IMR-90 (cell line): ENCODE data around the gene ACIN1. TPM values are rescaled to one million over a fixed set of nuclear protein-coding genes. Genes with fewer than 3 reads are reported as not detected.

Experiments used
- ATAC-seq: fragments of 200-7000 bp; cut with Tn5 transposase; 2 replicates; pipeline ENCODE4 v1.9.1; 2020; ENCODE audit warnings: low read depth, mild to moderate bottlenecking, moderate library complexity
- BruUV-seq: library from RNA; stranded (reverse); fragments of 400-500 nt; replicated peaks from 2 replicates; lab custom pipeline; 2021; lab: Mats Ljungman, UMichigan
- CTCF ChIA-PET: fragments of 300-600 bp; formaldehyde crosslinking; extraction: SDS; loops from one replicate; lab custom pipeline; 2021; ENCODE audit warnings: antibody characterized with exemption; lab: Yijun Ruan, JAX
- POLR2A ChIA-PET: fragments of 300-600 bp; sonication (Branson Sonifier 250); formaldehyde crosslinking; loops from one replicate; lab custom pipeline; 2022; ENCODE audit warnings: antibody characterized with exemption; ENCODE audit not compliant: unreplicated experiment; lab: Charles Lee
- DNase-seq: peaks from one replicate; pipeline ENCODE4 v3.0.0; 2013
- H2AFZ ChIP-seq: replicated peaks from 2 replicates; pipeline ENCODE3; 2013; ENCODE audit warnings: low read length, mild to moderate bottlenecking; ENCODE audit not compliant: poor library complexity
- H2AK5ac ChIP-seq: 2 replicates; pipeline ENCODE4 v1.6.1; 2013; ENCODE audit warnings: low read depth, low read length, inconsistent platforms
- H2AK9ac ChIP-seq: replicated peaks from 2 replicates; pipeline ENCODE3; 2013; ENCODE audit warnings: mild to moderate bottlenecking, low read depth, low read length, moderate library complexity; ENCODE audit not compliant: poor library complexity
- H2BK120ac ChIP-seq: 2 replicates; pipeline ENCODE4 v1.6.1; 2013; ENCODE audit warnings: low read depth, low read length, inconsistent platforms
- H2BK15ac ChIP-seq: 3 replicates; pipeline ENCODE4 v1.6.1; 2013; ENCODE audit warnings: low read depth, low read length, inconsistent platforms
- H2BK20ac ChIP-seq: 2 replicates; pipeline ENCODE4 v1.6.1; 2013; ENCODE audit warnings: low read depth, mild to moderate bottlenecking, inconsistent platforms, low read length, moderate library complexity
- H2BK5ac ChIP-seq: 2 replicates; pipeline ENCODE4 v1.6.1; 2013; ENCODE audit warnings: mild to moderate bottlenecking, low read depth, low read length, inconsistent platforms; ENCODE audit not compliant: poor library complexity, severe bottlenecking
- H3K14ac ChIP-seq: replicated peaks from 2 replicates; pipeline ENCODE4 v1.6.1; 2013; ENCODE audit warnings: low read depth, low read length, inconsistent platforms
- H3K18ac ChIP-seq: 2 replicates; pipeline ENCODE4 v1.6.1; 2013; ENCODE audit warnings: low read depth, low read length, control low read depth
- H3K23ac ChIP-seq: 2 replicates; pipeline ENCODE4 v1.6.1; 2013; ENCODE audit warnings: low read depth, low read length, inconsistent platforms
- H3K27ac ChIP-seq: 2 replicates; pipeline ENCODE4 v1.5.1; 2013; ENCODE audit warnings: mild to moderate bottlenecking, control low read depth, low read length; ENCODE audit not compliant: insufficient read depth
- H3K27me3 ChIP-seq: 2 replicates; pipeline ENCODE4 v1.6.1; 2013; ENCODE audit warnings: low read length; ENCODE audit not compliant: control insufficient read depth, insufficient read depth
- H3K36me3 ChIP-seq: 2 replicates; pipeline ENCODE4 v1.6.1; 2013; ENCODE audit warnings: low read length, mixed read lengths; ENCODE audit not compliant: control insufficient read depth, insufficient read depth
- H3K4ac ChIP-seq: 2 replicates; pipeline ENCODE4 v1.6.1; 2013; ENCODE audit warnings: low read depth, low read length, inconsistent platforms
- H3K4me1 ChIP-seq: 2 replicates; pipeline ENCODE4 v1.6.1; 2013; ENCODE audit warnings: low read length, mixed read lengths; ENCODE audit not compliant: control insufficient read depth, insufficient read depth
- H3K4me2 ChIP-seq: 2 replicates; pipeline ENCODE4 v1.6.1; 2013; ENCODE audit warnings: low read depth, mild to moderate bottlenecking, control low read depth, low read length, moderate library complexity
- H3K4me3 ChIP-seq: 2 replicates; pipeline ENCODE4 v1.5.1; 2013; ENCODE audit warnings: low read depth, mild to moderate bottlenecking, control low read depth, low read length, moderate library complexity; ENCODE audit not compliant: insufficient read depth
- H3K56ac ChIP-seq: 2 replicates; pipeline ENCODE4 v1.6.1; 2013; ENCODE audit warnings: low read length, inconsistent platforms; ENCODE audit not compliant: insufficient read depth; ENCODE audit errors: extremely low read depth
- H3K79me1 ChIP-seq, 2 experiments: 2 replicates each; pipeline ENCODE4 v1.6.1; 2013; ENCODE audit warnings: low read length in 2 of 2, inconsistent platforms in 1 of 2, low read depth in 1 of 2
- H3K9ac ChIP-seq: 2 replicates; pipeline ENCODE4 v1.6.1; 2013; ENCODE audit warnings: low read depth, low read length, control low read depth
- H3K9me1 ChIP-seq: 2 replicates; pipeline ENCODE4 v1.6.1; 2013; ENCODE audit warnings: low read length, inconsistent platforms; ENCODE audit not compliant: insufficient read depth
- H3K9me3 ChIP-seq: 2 replicates; pipeline ENCODE4 v1.6.1; 2013; ENCODE audit warnings: low read length; ENCODE audit not compliant: control insufficient read depth, insufficient read depth
- H4K20me1 ChIP-seq: 2 replicates; pipeline ENCODE4 v1.6.1; 2013; ENCODE audit warnings: low read length, inconsistent platforms; ENCODE audit not compliant: insufficient read depth
- H4K5ac ChIP-seq: 2 replicates; pipeline ENCODE4 v1.6.1; 2013; ENCODE audit warnings: mild to moderate bottlenecking, low read depth, low read length, control low read depth
- H4K8ac ChIP-seq, 2 experiments: 2 replicates each; pipeline ENCODE4 v1.6.1; 2013; ENCODE audit warnings: low read depth in 2 of 2, low read length in 2 of 2, control low read depth in 1 of 2, inconsistent platforms in 1 of 2
- H4K91ac ChIP-seq: 2 replicates; pipeline ENCODE4 v1.6.1; 2013; ENCODE audit warnings: low read depth, low read length, inconsistent platforms; ENCODE audit not compliant: insufficient read depth
- CEBPB ChIP-seq: IDR thresholded peaks from 2 replicates; pipeline ENCODE4 v1.6.1; 2012; ENCODE audit warnings: low read depth, low read length, improper control_type of control experiment
- CHD1 ChIP-seq: IDR thresholded peaks from 2 replicates; pipeline ENCODE4 v1.6.1; 2012; ENCODE audit warnings: low read depth, low read length, improper control_type of control experiment
- MXI1 ChIP-seq: IDR thresholded peaks from 2 replicates; pipeline ENCODE4 v1.6.1; 2012; ENCODE audit warnings: low read depth, mild to moderate bottlenecking, low read length, moderate library complexity, borderline replicate concordance
- RCOR1 ChIP-seq: IDR thresholded peaks from 2 replicates; pipeline ENCODE4 v1.6.1; 2012; ENCODE audit warnings: mild to moderate bottlenecking, low read length, improper control_type of control experiment; ENCODE audit not compliant: insufficient replicate concordance
- WGBS, 2 experiments: methylation state at CpG; one replicate each; pipeline versions ENCODE4 v1.1.5 to v1.1.7; 2013; ENCODE audit warnings: missing lambda C conversion rate in 2 of 2; ENCODE audit not compliant: insufficient read length in 1 of 2; ENCODE audit errors: extremely low coverage in 2 of 2; 5-methylcytosine and 5-hydroxymethylcytosine counted together
- dilution Hi-C: fragments of 300-500 bp; cut with HindIII; formaldehyde crosslinking; loops from one replicate; pipeline ENCODE4 v1.14.3; 2018; ENCODE audit warnings: low sequenced_read_pairs; ENCODE audit not compliant: unreplicated experiment
- in situ Hi-C: fragments of 300-500 bp; cut with MboI; formaldehyde crosslinking; loops from 3 replicates; pipeline ENCODE4 v1.14.3; 2019; ENCODE audit warnings: low sequenced_read_pairs, inconsistent platforms, mixed read lengths
- intact Hi-C: fragments of 100-400 bp; cut with micrococcal nuclease; formaldehyde crosslinking; loops from 2 replicates; pipeline ENCODE4 v1.10.0; 2022
- polyA plus RNA-seq, 3 experiments: library from polyadenylated mRNA; depleted of rRNA; stranded (reverse); fragments of >200 nt; gene quantifications; 2 replicates each; pipeline ENCODE4 v1.2.3, GENCODE V29; 2012; ENCODE audit warnings: low replicate concordance in 1 of 3
- total RNA-seq: library from RNA; depleted of rRNA; stranded (reverse); fragments of >200 nt; gene quantifications from 2 replicates; pipeline ENCODE4 v1.2.3, GENCODE V29; 2012
- TF ChIP-seq, protein P1 (sequence below): conservative IDR thresholded peaks from 2 replicates; pipeline ENCODE4 v1.5.1; 2012; ENCODE audit warnings: mild to moderate bottlenecking, low read depth, low read length, improper control_type of control experiment
- TF ChIP-seq, protein P2 (sequence below): fragments of 150-350 bp; IDR thresholded peaks from 2 replicates; pipeline ENCODE4 v1.6.1; 2016; ENCODE audit warnings: low read depth, mild to moderate bottlenecking, low read length, moderate library complexity, borderline replicate concordance

Gene ACIN1
- total and polyA plus RNA-seq, 2 of the 4 experiments (the other 2 are of a cell fraction): 73.8 to 185 TPM

DNA sequence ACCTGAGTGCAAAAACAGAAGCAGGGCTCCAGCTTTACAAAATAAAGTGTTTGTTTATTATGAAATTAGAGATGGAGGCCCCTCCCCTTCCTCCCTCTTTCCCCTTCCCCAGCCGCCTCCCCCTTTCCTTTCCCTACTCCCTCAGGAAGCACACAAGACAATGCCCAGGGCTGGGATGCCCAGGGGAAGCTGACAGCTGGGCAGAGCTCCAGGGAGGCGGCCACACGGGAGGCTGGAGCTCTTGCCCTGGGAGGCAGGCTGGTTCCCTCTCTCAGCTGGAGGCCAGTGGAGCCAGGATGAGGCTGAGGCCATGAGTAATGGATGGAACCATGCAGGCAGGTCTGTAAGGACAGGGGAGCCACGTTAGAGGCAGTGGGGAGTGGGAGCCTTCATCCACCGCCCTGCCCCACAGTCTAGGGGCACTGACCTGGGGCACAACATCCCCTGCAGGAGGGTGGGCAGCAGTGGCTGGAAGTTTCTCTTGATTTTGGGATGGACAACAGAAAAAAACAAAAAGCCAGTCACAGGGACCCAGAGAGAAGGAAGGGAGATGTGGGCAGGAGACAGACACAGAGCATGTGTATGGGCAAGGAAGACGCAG is 47.8 kb downstream of the ACIN1 start (continued):
- TF ChIP-seq CEBPB: no peak

DNA sequence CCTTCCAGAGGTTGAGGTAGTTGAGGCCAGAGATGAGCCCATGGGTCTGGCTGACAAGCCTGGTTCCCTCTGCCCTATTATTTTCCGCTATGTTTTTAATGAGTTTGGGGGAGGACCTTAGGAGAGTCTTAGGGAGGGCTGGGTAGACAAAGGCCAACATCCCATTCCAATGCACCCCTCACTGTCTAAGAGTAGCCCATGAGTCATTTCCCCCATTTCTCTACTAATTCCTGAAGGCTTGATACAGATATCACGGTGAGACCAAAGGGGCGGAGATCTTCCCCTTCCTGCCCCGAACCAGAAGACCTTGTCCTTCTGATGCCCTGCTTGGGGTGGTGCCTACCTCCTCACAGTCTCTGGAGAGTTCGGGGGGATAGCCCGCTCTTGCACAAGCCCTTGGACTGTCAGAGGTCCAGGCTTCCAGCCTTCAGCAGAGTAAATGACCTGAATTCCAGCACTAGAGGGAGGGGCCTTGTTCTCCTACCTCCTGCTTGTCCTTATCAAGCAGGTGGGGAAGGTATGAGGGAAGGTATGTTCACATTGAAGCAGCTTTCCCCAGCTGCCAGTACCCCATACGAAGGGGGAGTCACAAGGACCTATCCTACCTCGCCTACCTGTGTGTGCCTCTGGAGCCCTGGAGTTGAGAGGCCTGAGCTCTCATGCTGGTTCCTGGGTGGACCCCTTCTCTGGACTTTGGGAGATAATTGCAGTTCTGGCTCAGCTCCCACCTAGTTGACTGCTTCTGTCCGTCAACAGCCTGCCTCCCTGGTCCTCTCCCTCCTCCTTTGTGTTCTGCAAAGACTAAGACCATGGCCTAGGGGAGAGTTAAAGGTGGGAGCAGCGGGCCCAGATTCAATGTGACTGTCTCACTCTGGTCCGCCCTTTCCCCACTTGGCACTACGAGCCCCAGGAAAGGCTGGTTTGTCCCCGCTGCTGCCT is 49.2 kb downstream of the ACIN1 start:
- H3K27ac ChIP-seq: no peak overlapping the region
- no peaks in the 10 kb centered on the region for H4K20me1 ChIP-seq
- H2AFZ ChIP-seq: peak overlapping the region; percentile 63
- H3K9me3 ChIP-seq: no peaks in the 10 kb centered on the region
- H3K27me3 ChIP-seq: no peaks in the 10 kb centered on the region
- H3K4me1 ChIP-seq: peaks cover 7% of the 10 kb centered on the region
- H4K5ac ChIP-seq: no peak overlapping the region
- H2AK5ac ChIP-seq: peak overlapping the region; percentile 8
- WGBS, 2 experiments: 80% methylated on average over 5 of the region's 13 CpGs; no CpG with 5 or more reads in 1 of the 2 experiments
- H3K9me1 ChIP-seq: peaks cover 12% of the 10 kb centered on the region
- no peak overlapping the region for H3K18ac ChIP-seq
- H3K79me1 ChIP-seq: no peaks in the 10 kb centered on the region
- TF ChIP-seq RCOR1 (no peak), MXI1 (no peak), CEBPB (no peak), CHD1 (no peak)
- TF ChIP-seq, protein P1, sequence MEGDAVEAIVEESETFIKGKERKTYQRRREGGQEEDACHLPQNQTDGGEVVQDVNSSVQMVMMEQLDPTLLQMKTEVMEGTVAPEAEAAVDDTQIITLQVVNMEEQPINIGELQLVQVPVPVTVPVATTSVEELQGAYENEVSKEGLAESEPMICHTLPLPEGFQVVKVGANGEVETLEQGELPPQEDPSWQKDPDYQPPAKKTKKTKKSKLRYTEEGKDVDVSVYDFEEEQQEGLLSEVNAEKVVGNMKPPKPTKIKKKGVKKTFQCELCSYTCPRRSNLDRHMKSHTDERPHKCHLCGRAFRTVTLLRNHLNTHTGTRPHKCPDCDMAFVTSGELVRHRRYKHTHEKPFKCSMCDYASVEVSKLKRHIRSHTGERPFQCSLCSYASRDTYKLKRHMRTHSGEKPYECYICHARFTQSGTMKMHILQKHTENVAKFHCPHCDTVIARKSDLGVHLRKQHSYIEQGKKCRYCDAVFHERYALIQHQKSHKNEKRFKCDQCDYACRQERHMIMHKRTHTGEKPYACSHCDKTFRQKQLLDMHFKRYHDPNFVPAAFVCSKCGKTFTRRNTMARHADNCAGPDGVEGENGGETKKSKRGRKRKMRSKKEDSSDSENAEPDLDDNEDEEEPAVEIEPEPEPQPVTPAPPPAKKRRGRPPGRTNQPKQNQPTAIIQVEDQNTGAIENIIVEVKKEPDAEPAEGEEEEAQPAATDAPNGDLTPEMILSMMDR: no peak
- TF ChIP-seq, protein P2, sequence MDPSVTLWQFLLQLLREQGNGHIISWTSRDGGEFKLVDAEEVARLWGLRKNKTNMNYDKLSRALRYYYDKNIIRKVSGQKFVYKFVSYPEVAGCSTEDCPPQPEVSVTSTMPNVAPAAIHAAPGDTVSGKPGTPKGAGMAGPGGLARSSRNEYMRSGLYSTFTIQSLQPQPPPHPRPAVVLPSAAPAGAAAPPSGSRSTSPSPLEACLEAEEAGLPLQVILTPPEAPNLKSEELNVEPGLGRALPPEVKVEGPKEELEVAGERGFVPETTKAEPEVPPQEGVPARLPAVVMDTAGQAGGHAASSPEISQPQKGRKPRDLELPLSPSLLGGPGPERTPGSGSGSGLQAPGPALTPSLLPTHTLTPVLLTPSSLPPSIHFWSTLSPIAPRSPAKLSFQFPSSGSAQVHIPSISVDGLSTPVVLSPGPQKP: no peak
- H3K9ac ChIP-seq: no peak overlapping the region
- H3K36me3 ChIP-seq: no peaks in the 10 kb centered on the region
- no peak overlapping the region for H2BK20ac ChIP-seq
- H2AK9ac ChIP-seq: peak overlapping the region; percentile 33
- no peak overlapping the region for H3K56ac ChIP-seq
- no peak overlapping the region for H2BK5ac ChIP-seq
- BruUV-seq: no TSS peak
- POLR2A ChIA-PET: no interaction called here
- no peak overlapping the region for H2BK120ac ChIP-seq
- CTCF ChIA-PET: interaction anchor here (0.9 kb wide), 1 partner anchor 12 kb away, joined by 3 read pairs; no protein-coding TSS in a partner anchor
- in situ Hi-C loops (no loop called here), intact Hi-C loops (no loop called here), dilution Hi-C loops (no loop called here)
- no peak overlapping the region for H3K14ac ChIP-seq
- no peak overlapping the region for H2BK15ac ChIP-seq
- no peak for DNase-seq
- H3K23ac ChIP-seq: no peak overlapping the region
- H3K4me3 ChIP-seq: no peak overlapping the region
- H3K4me2 ChIP-seq: no peak overlapping the region
- no peak overlapping the region for H4K91ac ChIP-seq
- no peak overlapping the region for H3K4ac ChIP-seq
- no peak overlapping the region for H4K8ac ChIP-seq
- no peak; the same call in 1 of the 2 replicates for ATAC-seq
